Natural killer cell (primary cell): ENCODE results near the gene SPRED2. TPM values are rescaled to one million over a fixed set of nuclear protein-coding genes. Genes with fewer than 3 reads are reported as not detected.

Source experiments
- ATAC-seq, 3 donors: fragments of 150-1000 bp in 2 of 3; fragments of 200-7000 bp in 1 of 3; cut with Tn5 transposase; 1 replicate in 1 of 3; 2 replicates in 2 of 3; pipeline ENCODE4 v1.10.0; 2021; ENCODE audit warnings: mild to moderate bottlenecking in 2 of 3, moderate library complexity in 2 of 3
- DNase-seq, 2 donors: peaks; one replicate each; pipeline versions ENCODE4 v3.0.0 to v3.0.0-alpha.2; 2013 to 2021; ENCODE audit warnings: mixed read lengths in 1 of 2
- H3K27ac ChIP-seq: one replicate; pipeline ENCODE4 v1.5.1; 2013; ENCODE audit warnings: mild to moderate bottlenecking, low read length
- H3K27me3 ChIP-seq: one replicate; pipeline ENCODE4 v1.6.1; 2013; ENCODE audit warnings: low read length; ENCODE audit not compliant: control insufficient read depth, insufficient read depth
- H3K36me3 ChIP-seq: one replicate; pipeline ENCODE4 v1.6.1; 2013; ENCODE audit warnings: low read length; ENCODE audit not compliant: control insufficient read depth, insufficient read depth
- H3K4me1 ChIP-seq: one replicate; pipeline ENCODE4 v1.6.1; 2013; ENCODE audit warnings: low read length; ENCODE audit not compliant: control insufficient read depth, insufficient read depth
- H3K4me3 ChIP-seq: one replicate; pipeline ENCODE4 v1.5.1; 2013; ENCODE audit warnings: low read length
- H3K9me3 ChIP-seq: one replicate; pipeline ENCODE4 v1.6.1; 2013; ENCODE audit warnings: low read length; ENCODE audit not compliant: control insufficient read depth, insufficient read depth
- H3K27ac Mint-ChIP-seq, 2 donors: one replicate each; pipeline ENCODE4 v1.8.0; 2022; ENCODE audit warnings: mild to moderate bottlenecking in 2 of 2, mixed read lengths in 2 of 2, moderate library complexity in 1 of 2
- H3K27me3 Mint-ChIP-seq, 2 donors: one replicate each; pipeline ENCODE4 v1.8.0; 2022; ENCODE audit warnings: low read depth in 2 of 2, mixed read lengths in 2 of 2
- H3K36me3 Mint-ChIP-seq: one replicate; pipeline ENCODE4 v1.8.0; 2022; ENCODE audit warnings: mixed read lengths
- H3K4me1 Mint-ChIP-seq, 2 donors: one replicate each; pipeline ENCODE4 v1.8.0; 2022; ENCODE audit warnings: mixed read lengths in 2 of 2
- H3K4me3 Mint-ChIP-seq: one replicate; pipeline ENCODE4 v1.8.0; 2022; ENCODE audit warnings: mild to moderate bottlenecking, moderate library complexity, mixed read lengths
- H3K9me3 Mint-ChIP-seq, 2 donors: one replicate each; pipeline ENCODE4 v1.8.0; 2022; ENCODE audit warnings: mixed read lengths in 2 of 2
- WGBS: methylation state at CpG from one replicate; pipeline ENCODE4 v1.1.7; 2013; ENCODE audit warnings: missing lambda C conversion rate; ENCODE audit not compliant: insufficient coverage; 5-methylcytosine and 5-hydroxymethylcytosine counted together
- intact Hi-C: fragments of 100-400 bp; cut with micrococcal nuclease; formaldehyde crosslinking; loops from one replicate; pipeline ENCODE4 v1.14.2; 2022
- total RNA-seq, 4 donors: library from RNA; stranded (reverse); fragments of 120-200 nt in 1 of 4; gene quantifications; one replicate each; pipeline versions ENCODE4 v1.2.3 to v1.2.4, GENCODE V29; 2013 to 2022
- TF ChIP-seq, protein P1 (sequence below): fragments of 200-600 bp; IDR thresholded peaks from one replicate; pipeline ENCODE4 v1.8.0; 2022; ENCODE audit warnings: antibody characterized with exemption

The SPRED2 gene
- total RNA-seq, 3 donors from 2014 or later (not counting 1 experiment from before 2014, with no cell fraction given), result 3.8 to 8.6 (median 8.3) TPM

GRCh38 chr2:65357095-65357958 lies 75.1 kb downstream of the SPRED2 start:
- no peak overlapping the region for H3K4me3 Mint-ChIP-seq
- Histone ChIP-seq H3K27me3 (no peaks in the 10 kb centered on the region), H3K4me3 (no peak overlapping the region), H3K36me3 (no peaks in the 10 kb centered on the region), H3K9me3 (no peaks in the 10 kb centered on the region), H3K4me1 (no peaks in the 10 kb centered on the region), H3K27ac (no peak overlapping the region)
- WGBS, result 87% methylated on average over 7 of the region's 9 CpGs
- H3K27me3 Mint-ChIP-seq, result no peaks in the 10 kb centered on the region
- ATAC-seq (no peak), DNase-seq (no peak)
- H3K4me1 Mint-ChIP-seq, result peaks cover under 1 to 8% of the 10 kb centered on the region in 2 donors
- no peaks in the 10 kb centered on the region for H3K36me3 Mint-ChIP-seq
- no peaks in the 10 kb centered on the region for H3K9me3 Mint-ChIP-seq
- TF ChIP-seq, protein P1, sequence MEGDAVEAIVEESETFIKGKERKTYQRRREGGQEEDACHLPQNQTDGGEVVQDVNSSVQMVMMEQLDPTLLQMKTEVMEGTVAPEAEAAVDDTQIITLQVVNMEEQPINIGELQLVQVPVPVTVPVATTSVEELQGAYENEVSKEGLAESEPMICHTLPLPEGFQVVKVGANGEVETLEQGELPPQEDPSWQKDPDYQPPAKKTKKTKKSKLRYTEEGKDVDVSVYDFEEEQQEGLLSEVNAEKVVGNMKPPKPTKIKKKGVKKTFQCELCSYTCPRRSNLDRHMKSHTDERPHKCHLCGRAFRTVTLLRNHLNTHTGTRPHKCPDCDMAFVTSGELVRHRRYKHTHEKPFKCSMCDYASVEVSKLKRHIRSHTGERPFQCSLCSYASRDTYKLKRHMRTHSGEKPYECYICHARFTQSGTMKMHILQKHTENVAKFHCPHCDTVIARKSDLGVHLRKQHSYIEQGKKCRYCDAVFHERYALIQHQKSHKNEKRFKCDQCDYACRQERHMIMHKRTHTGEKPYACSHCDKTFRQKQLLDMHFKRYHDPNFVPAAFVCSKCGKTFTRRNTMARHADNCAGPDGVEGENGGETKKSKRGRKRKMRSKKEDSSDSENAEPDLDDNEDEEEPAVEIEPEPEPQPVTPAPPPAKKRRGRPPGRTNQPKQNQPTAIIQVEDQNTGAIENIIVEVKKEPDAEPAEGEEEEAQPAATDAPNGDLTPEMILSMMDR, result no peak
- no peak overlapping the region for H3K27ac Mint-ChIP-seq
- intact Hi-C loops, result no loop called here

GRCh38 chr2:65355186-65355831 lies 77.1 kb downstream of the SPRED2 start:
- H3K9me3 Mint-ChIP-seq, result no peaks in the 10 kb centered on the region
- no peak overlapping the region for H3K27ac ChIP-seq
- peaks cover 15 to 28% of the 10 kb centered on the region in 2 donors for H3K4me1 Mint-ChIP-seq
- no peaks in the 10 kb centered on the region for H3K36me3 ChIP-seq
- peaks cover 10% of the 10 kb centered on the region for H3K4me1 ChIP-seq
- DNase-seq (no peak), ATAC-seq (no peak)
- no peaks in the 10 kb centered on the region for H3K27me3 ChIP-seq
- intact Hi-C loops, result no loop called here
- no peak overlapping the region for H3K4me3 ChIP-seq
- H3K4me3 Mint-ChIP-seq, result no peak overlapping the region
- no peaks in the 10 kb centered on the region for H3K9me3 ChIP-seq
- no peak overlapping the region for H3K27ac Mint-ChIP-seq
- no peaks in the 10 kb centered on the region for H3K27me3 Mint-ChIP-seq
- WGBS, result 82% methylated on average over 9 of the region's 9 CpGs
- TF ChIP-seq, protein P1, result no peak
- H3K36me3 Mint-ChIP-seq, result no peaks in the 10 kb centered on the region

GRCh38 chr2:65354773-65355172 lies 77.6 kb downstream of the SPRED2 start:
- Histone ChIP-seq H3K9me3 (no peaks in the 10 kb centered on the region), H3K4me1 (peaks cover 10% of the 10 kb centered on the region), H3K4me3 (no peak overlapping the region), H3K27me3 (no peaks in the 10 kb centered on the region), H3K36me3 (no peaks in the 10 kb centered on the region), H3K27ac (no peak overlapping the region)
- intact Hi-C loops, result loop anchor here (5.0 kb wide), 1 partner anchor 52 kb away; no protein-coding TSS in a partner anchor
- H3K36me3 Mint-ChIP-seq, result no peaks in the 10 kb centered on the region
- H3K27me3 Mint-ChIP-seq, result no peaks in the 10 kb centered on the region
- ATAC-seq (no peak), DNase-seq (no peak)
- no peak overlapping the region for H3K4me3 Mint-ChIP-seq
- H3K9me3 Mint-ChIP-seq, result no peaks in the 10 kb centered on the region
- TF ChIP-seq, protein P1, result no peak
- no peak overlapping the region for H3K27ac Mint-ChIP-seq
- peaks cover 15 to 28% of the 10 kb centered on the region in 2 donors for H3K4me1 Mint-ChIP-seq
- WGBS, result 91% methylated on average over 2 of the region's 3 CpGs
